DOHH2 (cell line): ENCODE data around the gene GNLY.
A peak's percentile ranks its signal among the peaks of the same experiment; 100 is the strongest.

Experiments used
- H3F3A ChIP-seq: fragments of 200-600 bp; sonication (generic), shearing (Covaris generic); 2 replicates; pipeline ENCODE4 v1.6.0; 2016; ENCODE audit warnings: antibody characterized with exemption, mild to moderate bottlenecking; ENCODE audit not compliant: control insufficient read depth, insufficient read depth
- H3K27ac ChIP-seq: fragments of 200-600 bp; sonication (generic); 2 replicates; pipeline ENCODE4 v1.5.1; 2014; ENCODE audit warnings: low read depth, mild to moderate bottlenecking, low read length, moderate library complexity
- H3K27me3 ChIP-seq: fragments of 200-600 bp; sonication (generic); 2 replicates; pipeline ENCODE4 v1.6.1; 2014; ENCODE audit warnings: mild to moderate bottlenecking, low read length, mixed read lengths; ENCODE audit not compliant: control insufficient read depth
- H3K36me3 ChIP-seq: fragments of 200-600 bp; sonication (generic); 2 replicates; pipeline ENCODE4 v1.6.1; 2014; ENCODE audit warnings: mild to moderate bottlenecking, low read length, moderate library complexity, mixed read lengths; ENCODE audit not compliant: control insufficient read depth
- H3K4me1 ChIP-seq: fragments of 200-600 bp; sonication (generic); 2 replicates; pipeline ENCODE4 v1.6.1; 2014; ENCODE audit warnings: mild to moderate bottlenecking, low read length, mixed read lengths; ENCODE audit not compliant: control insufficient read depth
- H3K4me2 ChIP-seq: fragments of 200-600 bp; sonication (generic); 2 replicates; pipeline ENCODE4 v1.6.0; 2014; ENCODE audit warnings: mild to moderate bottlenecking, low read length, moderate library complexity
- H3K4me3 ChIP-seq: fragments of 200-600 bp; sonication (generic); 2 replicates; pipeline ENCODE4 v1.5.1; 2014; ENCODE audit warnings: mild to moderate bottlenecking, low read length, mixed read lengths
- H3K79me2 ChIP-seq: fragments of 200-600 bp; sonication (generic); 2 replicates; pipeline ENCODE4 v1.6.1; 2014; ENCODE audit warnings: mild to moderate bottlenecking, low read length, mixed read lengths; ENCODE audit not compliant: control insufficient read depth
- H3K9me2 ChIP-seq: fragments of 200-600 bp; sonication (generic); replicated peaks from 2 replicates; pipeline ENCODE4 v1.6.1; 2014; ENCODE audit warnings: mild to moderate bottlenecking, low read length, mixed read lengths; ENCODE audit not compliant: control insufficient read depth
- H3K9me3 ChIP-seq: fragments of 200-600 bp; sonication (generic); 2 replicates; pipeline ENCODE4 v1.6.1; 2014; ENCODE audit warnings: antibody characterized with exemption, low read length, mixed read lengths; ENCODE audit not compliant: control insufficient read depth, insufficient read depth
- H4K20me1 ChIP-seq: fragments of 200-600 bp; sonication (generic); 2 replicates; pipeline ENCODE4 v1.6.0; 2014; ENCODE audit warnings: low read depth, mild to moderate bottlenecking, antibody characterized with exemption, low read length, moderate library complexity; ENCODE audit not compliant: control insufficient read depth, insufficient read depth
- EZH2phosphoT487 ChIP-seq: fragments of 200-600 bp; sonication (generic); IDR thresholded peaks from 2 replicates; pipeline ENCODE4 v1.6.1; 2017; ENCODE audit warnings: borderline replicate concordance, mild to moderate bottlenecking, antibody characterized with exemption, low read length, moderate library complexity, mixed read lengths
- TF ChIP-seq, protein P1 (sequence below): fragments of 200-600 bp; sonication (generic); IDR thresholded peaks from one replicate; pipeline ENCODE4 v1.5.1; 2014; ENCODE audit warnings: antibody characterized with exemption, mild to moderate bottlenecking, low read depth, low read length; ENCODE audit not compliant: poor library complexity, severe bottlenecking

The GNLY gene

GRCh38 chr2:85728883-85729824 lies 35.0 kb downstream of the GNLY start:
- H3K27ac ChIP-seq: no peak overlapping the region
- H3K4me1 ChIP-seq: no peaks in the 10 kb centered on the region
- TF ChIP-seq, protein P1, sequence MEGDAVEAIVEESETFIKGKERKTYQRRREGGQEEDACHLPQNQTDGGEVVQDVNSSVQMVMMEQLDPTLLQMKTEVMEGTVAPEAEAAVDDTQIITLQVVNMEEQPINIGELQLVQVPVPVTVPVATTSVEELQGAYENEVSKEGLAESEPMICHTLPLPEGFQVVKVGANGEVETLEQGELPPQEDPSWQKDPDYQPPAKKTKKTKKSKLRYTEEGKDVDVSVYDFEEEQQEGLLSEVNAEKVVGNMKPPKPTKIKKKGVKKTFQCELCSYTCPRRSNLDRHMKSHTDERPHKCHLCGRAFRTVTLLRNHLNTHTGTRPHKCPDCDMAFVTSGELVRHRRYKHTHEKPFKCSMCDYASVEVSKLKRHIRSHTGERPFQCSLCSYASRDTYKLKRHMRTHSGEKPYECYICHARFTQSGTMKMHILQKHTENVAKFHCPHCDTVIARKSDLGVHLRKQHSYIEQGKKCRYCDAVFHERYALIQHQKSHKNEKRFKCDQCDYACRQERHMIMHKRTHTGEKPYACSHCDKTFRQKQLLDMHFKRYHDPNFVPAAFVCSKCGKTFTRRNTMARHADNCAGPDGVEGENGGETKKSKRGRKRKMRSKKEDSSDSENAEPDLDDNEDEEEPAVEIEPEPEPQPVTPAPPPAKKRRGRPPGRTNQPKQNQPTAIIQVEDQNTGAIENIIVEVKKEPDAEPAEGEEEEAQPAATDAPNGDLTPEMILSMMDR: peak; percentile 93
- no peak for TF ChIP-seq EZH2phosphoT487
- no peak overlapping the region for H3K4me3 ChIP-seq
- no peaks in the 10 kb centered on the region for H3F3A ChIP-seq
- no peaks in the 10 kb centered on the region for H3K79me2 ChIP-seq
- peaks cover 13% of the 10 kb centered on the region for H3K27me3 ChIP-seq
- H3K9me2 ChIP-seq: no peaks in the 10 kb centered on the region
- no peaks in the 10 kb centered on the region for H3K9me3 ChIP-seq
- H4K20me1 ChIP-seq: no peaks in the 10 kb centered on the region
- no peak overlapping the region for H3K4me2 ChIP-seq
- no peaks in the 10 kb centered on the region for H3K36me3 ChIP-seq

DNA sequence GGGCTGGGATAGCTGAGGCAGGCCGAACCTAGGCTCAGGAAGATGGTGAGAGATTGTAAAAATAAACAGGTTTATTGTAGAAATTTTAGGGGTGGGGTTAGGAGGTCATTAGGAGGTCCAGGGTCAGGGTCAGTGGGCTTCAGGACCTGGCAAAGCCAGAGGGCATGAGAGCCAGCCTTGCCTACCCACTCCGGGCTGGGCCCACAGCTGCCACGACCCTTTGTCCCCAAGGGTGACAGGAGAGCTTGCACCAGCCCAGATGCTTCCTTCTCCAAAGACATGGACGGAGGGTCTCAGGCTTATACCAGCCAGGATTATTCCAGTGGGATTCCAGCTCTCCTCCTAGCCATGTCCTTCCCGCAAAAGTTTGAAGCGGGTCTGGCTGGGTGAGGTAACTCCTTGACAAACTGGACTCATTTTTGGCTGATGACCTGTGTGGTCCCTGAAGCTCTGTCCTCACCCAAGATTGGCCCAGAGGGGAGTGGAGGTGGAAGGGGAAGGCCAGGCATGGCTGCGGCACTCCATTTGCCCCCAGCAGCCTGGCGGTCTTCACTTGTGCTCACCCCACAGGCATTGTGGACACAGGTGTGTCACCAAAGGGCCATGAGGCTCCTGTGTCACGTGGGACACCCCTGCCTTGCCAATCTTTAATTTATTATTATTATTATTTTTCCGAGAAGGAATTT lies 35.8 kb downstream of the GNLY start:
- no peaks in the 10 kb centered on the region for H3F3A ChIP-seq
- no peak overlapping the region for H3K4me2 ChIP-seq
- no peak overlapping the region for H3K27ac ChIP-seq
- H3K27me3 ChIP-seq: peaks cover 7% of the 10 kb centered on the region; the same call in 1 of the 2 replicates
- H4K20me1 ChIP-seq: no peaks in the 10 kb centered on the region
- H3K4me3 ChIP-seq: no peak overlapping the region
- H3K36me3 ChIP-seq: no peaks in the 10 kb centered on the region
- no peaks in the 10 kb centered on the region for H3K4me1 ChIP-seq
- no peaks in the 10 kb centered on the region for H3K79me2 ChIP-seq
- H3K9me3 ChIP-seq: no peaks in the 10 kb centered on the region
- TF ChIP-seq, protein P1: no peak
- TF ChIP-seq EZH2phosphoT487: no peak
- H3K9me2 ChIP-seq: no peaks in the 10 kb centered on the region

DNA sequence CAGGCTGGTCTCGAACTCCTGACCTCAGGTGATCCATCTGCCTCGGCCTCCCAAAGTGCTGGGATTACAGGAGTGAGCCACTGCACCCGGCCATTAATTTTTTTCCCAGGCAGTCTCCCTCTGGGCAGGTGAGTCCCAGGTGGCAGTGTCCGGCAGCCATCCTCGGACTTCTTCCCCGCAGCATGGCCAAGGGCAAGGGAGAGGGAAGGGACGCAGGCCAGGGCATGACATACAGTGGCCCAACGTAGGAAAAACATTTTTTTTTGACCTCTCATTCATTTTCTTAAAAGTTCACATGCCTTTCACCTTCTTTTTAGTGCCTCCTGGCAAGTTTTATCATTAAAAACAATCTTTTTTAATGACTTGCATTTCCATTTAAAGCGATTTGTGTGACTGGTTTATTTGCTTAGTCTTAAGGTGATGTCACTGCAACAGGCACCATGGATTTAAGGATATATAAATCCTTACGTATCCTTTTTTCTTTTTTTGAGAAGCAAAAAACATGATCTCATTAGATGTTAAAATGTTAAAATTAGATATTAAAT lies 36.6 kb downstream of the GNLY start:
- H3K27me3 ChIP-seq: peaks cover 7% of the 10 kb centered on the region; the same call in 1 of the 2 replicates
- H4K20me1 ChIP-seq: no peaks in the 10 kb centered on the region
- H3K9me3 ChIP-seq: no peaks in the 10 kb centered on the region
- no peaks in the 10 kb centered on the region for H3K4me1 ChIP-seq
- H3K36me3 ChIP-seq: no peaks in the 10 kb centered on the region
- TF ChIP-seq, protein P1: no peak
- TF ChIP-seq EZH2phosphoT487: no peak
- H3K4me2 ChIP-seq: no peak overlapping the region
- no peak overlapping the region for H3K4me3 ChIP-seq
- no peaks in the 10 kb centered on the region for H3K9me2 ChIP-seq
- no peaks in the 10 kb centered on the region for H3K79me2 ChIP-seq
- H3F3A ChIP-seq: no peaks in the 10 kb centered on the region
- no peak overlapping the region for H3K27ac ChIP-seq
